GM13977 (cell line): Measurements from ENCODE around the gene PRRT2.

Source experiments
- DNase-seq: peaks from one replicate; pipeline ENCODE4 v3.0.0; 2012; ENCODE audit warnings: low spot score
- in situ Hi-C: fragments of 300-500 bp; cut with MboI; formaldehyde crosslinking; loops from one replicate; pipeline ENCODE4 v1.12.0; 2022; ENCODE audit warnings: low sequenced_read_pairs, low pct_unique_long_range_greater_than_20kb, mixed read lengths, inconsistent platforms; ENCODE audit not compliant: unreplicated experiment
- TF ChIP-seq, protein P1 (sequence below): IDR thresholded peaks from 2 replicates; pipeline ENCODE4 v1.5.1; 2012; ENCODE audit warnings: mild to moderate bottlenecking, control low read depth; ENCODE audit not compliant: insufficient read depth; ENCODE audit errors: extremely low read depth, missing control alignments

Gene PRRT2

GRCh38 chr16:29836623-29837022 lies 24.6 kb downstream of the PRRT2 start:
- in situ Hi-C loops, result no loop called here
- TF ChIP-seq, protein P1, sequence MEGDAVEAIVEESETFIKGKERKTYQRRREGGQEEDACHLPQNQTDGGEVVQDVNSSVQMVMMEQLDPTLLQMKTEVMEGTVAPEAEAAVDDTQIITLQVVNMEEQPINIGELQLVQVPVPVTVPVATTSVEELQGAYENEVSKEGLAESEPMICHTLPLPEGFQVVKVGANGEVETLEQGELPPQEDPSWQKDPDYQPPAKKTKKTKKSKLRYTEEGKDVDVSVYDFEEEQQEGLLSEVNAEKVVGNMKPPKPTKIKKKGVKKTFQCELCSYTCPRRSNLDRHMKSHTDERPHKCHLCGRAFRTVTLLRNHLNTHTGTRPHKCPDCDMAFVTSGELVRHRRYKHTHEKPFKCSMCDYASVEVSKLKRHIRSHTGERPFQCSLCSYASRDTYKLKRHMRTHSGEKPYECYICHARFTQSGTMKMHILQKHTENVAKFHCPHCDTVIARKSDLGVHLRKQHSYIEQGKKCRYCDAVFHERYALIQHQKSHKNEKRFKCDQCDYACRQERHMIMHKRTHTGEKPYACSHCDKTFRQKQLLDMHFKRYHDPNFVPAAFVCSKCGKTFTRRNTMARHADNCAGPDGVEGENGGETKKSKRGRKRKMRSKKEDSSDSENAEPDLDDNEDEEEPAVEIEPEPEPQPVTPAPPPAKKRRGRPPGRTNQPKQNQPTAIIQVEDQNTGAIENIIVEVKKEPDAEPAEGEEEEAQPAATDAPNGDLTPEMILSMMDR, result no peak
- DNase-seq, result no peak

DNA sequence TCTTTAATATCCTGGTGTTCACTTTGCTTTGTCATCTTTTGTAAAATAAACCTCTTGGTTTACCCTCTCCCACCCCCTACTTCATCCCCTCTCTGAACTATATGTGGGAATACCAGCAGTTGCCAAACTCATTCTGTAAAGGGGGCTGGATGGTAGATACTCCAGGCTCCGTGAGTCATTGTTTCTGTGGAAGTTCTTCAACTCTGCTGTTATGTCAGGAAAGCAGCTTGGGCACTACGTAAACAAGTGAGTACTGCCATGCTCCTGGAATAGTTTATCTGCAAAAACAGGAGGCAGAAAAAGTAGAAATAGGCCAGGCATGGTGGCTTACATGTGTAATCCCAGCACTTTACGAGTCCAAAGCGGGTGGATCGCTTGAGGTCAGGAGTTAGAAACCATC lies 25.8 kb downstream of the PRRT2 start:
- no peak for DNase-seq
- in situ Hi-C loops, result no loop called here
- TF ChIP-seq, protein P1, result no peak

DNA sequence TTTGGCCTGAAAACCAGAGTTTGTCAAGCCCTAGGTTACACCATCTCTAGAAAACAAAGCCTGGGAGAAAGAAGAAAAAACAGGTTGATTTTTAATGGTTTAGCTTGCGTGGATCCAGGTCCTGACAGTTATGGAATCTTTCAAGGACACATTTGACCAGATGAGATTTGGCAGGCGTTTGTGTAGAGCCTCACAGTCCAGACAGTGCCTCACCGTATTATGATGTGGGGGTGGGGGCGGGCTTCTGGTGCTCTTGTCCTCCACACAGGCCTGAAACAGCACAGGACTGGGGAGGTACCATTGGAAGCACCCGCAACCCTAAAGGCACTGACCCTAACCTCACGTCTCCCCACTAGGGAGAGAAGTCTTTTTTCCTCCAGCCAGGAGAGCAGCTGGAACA lies 27.8 kb downstream of the PRRT2 start:
- in situ Hi-C loops, result no loop called here
- no peak for DNase-seq
- TF ChIP-seq, protein P1, result no peak

- DNase-seq, result no peak
- in situ Hi-C loops, result no loop called here
- TF ChIP-seq, protein P1, result no peak
These were observed 28.2 kb downstream of the PRRT2 start for GRCh38 chr16:29840240-29840639.

GRCh38 chr16:29841631-29842030 lies 29.6 kb downstream of the PRRT2 start:
- DNase-seq, result no peak
- TF ChIP-seq, protein P1, result no peak
- in situ Hi-C loops, result no loop called here

DNA sequence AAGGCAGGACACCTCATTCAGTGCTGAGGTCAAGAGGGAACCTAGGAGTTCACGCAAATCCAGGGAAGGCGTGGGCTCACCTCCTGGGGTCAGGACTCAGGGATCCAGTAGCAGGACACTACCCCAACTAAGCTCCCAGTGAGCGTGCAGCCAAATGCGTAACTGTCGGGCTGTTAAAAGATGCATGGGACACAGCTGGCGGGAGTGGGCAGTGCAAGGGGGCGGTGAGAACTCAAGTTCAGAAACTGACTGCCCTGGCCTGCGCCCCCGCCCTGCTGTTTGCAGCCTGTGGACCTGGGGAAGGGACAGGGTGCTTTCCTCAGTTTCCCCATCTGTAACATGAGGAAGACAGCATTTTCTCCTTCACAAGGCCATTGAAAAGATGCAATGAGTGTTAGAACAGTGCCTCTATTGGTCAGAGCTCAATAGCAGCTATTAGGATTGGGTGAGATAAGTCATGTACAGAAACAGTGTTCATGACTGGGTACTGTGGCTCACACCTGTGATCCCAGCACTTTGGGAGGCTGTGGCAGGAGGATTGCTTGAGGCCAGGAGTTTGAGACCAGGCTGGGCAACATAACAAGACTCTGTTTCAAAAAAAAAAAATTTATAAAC lies 30.8 kb downstream of the PRRT2 start:
- DNase-seq, result no peak
- in situ Hi-C loops, result no loop called here
- TF ChIP-seq, protein P1, result no peak
